Measurements from ENCODE around the gene HLA-A.

The HLA-A gene

GRCh38 chr6:29943053-29943966 is 978 bp downstream of the HLA-A start:
- no peaks in the 10 kb centered on the region for H3K4me1 ChIP-seq (ENCODE audit: insufficient read depth, low read length)
- no peak overlapping the region for H2AFZ ChIP-seq (ENCODE audit: low read depth, low read length)
- H3K36me3 ChIP-seq (ENCODE audit: insufficient read depth, low read length): no peaks in the 10 kb centered on the region
- H3K27me3 ChIP-seq (ENCODE audit: insufficient read depth, low read length): peaks cover 5% of the 10 kb centered on the region
- H3K9me3 ChIP-seq (ENCODE audit: low read length): no peaks in the 10 kb centered on the region
- peak overlapping the region; percentile 45 for H3K4me3 ChIP-seq (ENCODE audit: low read length)

- Histone ChIP-seq H3K36me3 (ENCODE audit: insufficient read depth, low read length) (no peaks in the 10 kb centered on the region), H3K27me3 (ENCODE audit: insufficient read depth, low read length) (peaks cover 2% of the 10 kb centered on the region), H3K4me1 (ENCODE audit: insufficient read depth, low read length) (no peaks in the 10 kb centered on the region), H3K9me3 (ENCODE audit: low read length) (no peaks in the 10 kb centered on the region), H3K4me3 (ENCODE audit: low read length) (no peak overlapping the region), H2AFZ (ENCODE audit: low read depth, low read length) (no peak overlapping the region)
Observed at GRCh38 chr6:29945281-29945820, 3.0 kb downstream of the HLA-A start.

- Histone ChIP-seq H3K27me3 (ENCODE audit: insufficient read depth, low read length) (peaks cover 2% of the 10 kb centered on the region), H3K9me3 (ENCODE audit: low read length) (no peaks in the 10 kb centered on the region), H3K4me1 (ENCODE audit: insufficient read depth, low read length) (no peaks in the 10 kb centered on the region), H3K36me3 (ENCODE audit: insufficient read depth, low read length) (no peaks in the 10 kb centered on the region), H3K4me3 (ENCODE audit: low read length) (no peak overlapping the region), H2AFZ (ENCODE audit: low read depth, low read length) (no peak overlapping the region)
Observed at GRCh38 chr6:29946223-29947076, 4.1 kb downstream of the HLA-A start.

- Histone ChIP-seq H3K36me3 (ENCODE audit: insufficient read depth, low read length) (no peaks in the 10 kb centered on the region), H2AFZ (ENCODE audit: low read depth, low read length) (no peak overlapping the region), H3K4me1 (ENCODE audit: insufficient read depth, low read length) (no peaks in the 10 kb centered on the region), H3K9me3 (ENCODE audit: low read length) (no peaks in the 10 kb centered on the region), H3K27me3 (ENCODE audit: insufficient read depth, low read length) (no peaks in the 10 kb centered on the region), H3K4me3 (ENCODE audit: low read length) (no peak overlapping the region)
Observed at GRCh38 chr6:29947077-29947980, 5.0 kb downstream of the HLA-A start.

- H3K36me3 ChIP-seq (ENCODE audit: insufficient read depth, low read length): no peaks in the 10 kb centered on the region
- no peaks in the 10 kb centered on the region for H3K4me1 ChIP-seq (ENCODE audit: insufficient read depth, low read length)
- H3K27me3 ChIP-seq (ENCODE audit: insufficient read depth, low read length): no peaks in the 10 kb centered on the region
- no peak overlapping the region for H3K4me3 ChIP-seq (ENCODE audit: low read length)
- H2AFZ ChIP-seq (ENCODE audit: low read depth, low read length): no peak overlapping the region
- H3K9me3 ChIP-seq (ENCODE audit: low read length): no peaks in the 10 kb centered on the region
Observed at GRCh38 chr6:29948277-29948676, 5.9 kb downstream of the HLA-A start.

GRCh38 chr6:29949934-29950333 is 7.6 kb downstream of the HLA-A start:
- Histone ChIP-seq H3K4me1 (ENCODE audit: insufficient read depth, low read length) (no peaks in the 10 kb centered on the region), H2AFZ (ENCODE audit: low read depth, low read length) (no peak overlapping the region), H3K4me3 (ENCODE audit: low read length) (no peak overlapping the region), H3K9me3 (ENCODE audit: low read length) (no peaks in the 10 kb centered on the region), H3K27me3 (ENCODE audit: insufficient read depth, low read length) (no peaks in the 10 kb centered on the region), H3K36me3 (ENCODE audit: insufficient read depth, low read length) (no peaks in the 10 kb centered on the region)

GRCh38 chr6:29951882-29952281 is 9.6 kb downstream of the HLA-A start:
- Histone ChIP-seq H3K4me3 (ENCODE audit: low read length) (no peak overlapping the region), H2AFZ (ENCODE audit: low read depth, low read length) (no peak overlapping the region), H3K4me1 (ENCODE audit: insufficient read depth, low read length) (no peaks in the 10 kb centered on the region), H3K9me3 (ENCODE audit: low read length) (no peaks in the 10 kb centered on the region), H3K36me3 (ENCODE audit: insufficient read depth, low read length) (no peaks in the 10 kb centered on the region), H3K27me3 (ENCODE audit: insufficient read depth, low read length) (no peaks in the 10 kb centered on the region)

GRCh38 chr6:29953001-29953441 is 10.7 kb downstream of the HLA-A start:
- Histone ChIP-seq H3K27me3 (ENCODE audit: insufficient read depth, low read length) (no peaks in the 10 kb centered on the region), H3K36me3 (ENCODE audit: insufficient read depth, low read length) (no peaks in the 10 kb centered on the region), H3K9me3 (ENCODE audit: low read length) (no peaks in the 10 kb centered on the region), H2AFZ (ENCODE audit: low read depth, low read length) (no peak overlapping the region), H3K4me3 (ENCODE audit: low read length) (no peak overlapping the region), H3K4me1 (ENCODE audit: insufficient read depth, low read length) (no peaks in the 10 kb centered on the region)

GRCh38 chr6:29953686-29954085 is 11.4 kb downstream of the HLA-A start:
- Histone ChIP-seq H2AFZ (ENCODE audit: low read depth, low read length) (no peak overlapping the region), H3K4me1 (ENCODE audit: insufficient read depth, low read length) (no peaks in the 10 kb centered on the region), H3K36me3 (ENCODE audit: insufficient read depth, low read length) (no peaks in the 10 kb centered on the region), H3K4me3 (ENCODE audit: low read length) (no peak overlapping the region), H3K9me3 (ENCODE audit: low read length) (no peaks in the 10 kb centered on the region), H3K27me3 (ENCODE audit: insufficient read depth, low read length) (no peaks in the 10 kb centered on the region)

GRCh38 chr6:29954272-29954671 is 11.9 kb downstream of the HLA-A start:
- Histone ChIP-seq H3K9me3 (ENCODE audit: low read length) (no peaks in the 10 kb centered on the region), H3K36me3 (ENCODE audit: insufficient read depth, low read length) (no peaks in the 10 kb centered on the region), H3K27me3 (ENCODE audit: insufficient read depth, low read length) (no peaks in the 10 kb centered on the region), H2AFZ (ENCODE audit: low read depth, low read length) (no peak overlapping the region), H3K4me1 (ENCODE audit: insufficient read depth, low read length) (no peaks in the 10 kb centered on the region), H3K4me3 (ENCODE audit: low read length) (no peak overlapping the region)

GRCh38 chr6:29955783-29956182 is 13.5 kb downstream of the HLA-A start:
- no peaks in the 10 kb centered on the region for H3K9me3 ChIP-seq (ENCODE audit: low read length)
- H3K27me3 ChIP-seq (ENCODE audit: insufficient read depth, low read length): no peaks in the 10 kb centered on the region
- H3K4me1 ChIP-seq (ENCODE audit: insufficient read depth, low read length): no peaks in the 10 kb centered on the region
- no peaks in the 10 kb centered on the region for H3K36me3 ChIP-seq (ENCODE audit: insufficient read depth, low read length)
- H3K4me3 ChIP-seq (ENCODE audit: low read length): no peak overlapping the region
- no peak overlapping the region for H2AFZ ChIP-seq (ENCODE audit: low read depth, low read length)

GRCh38 chr6:29956518-29956917 is 14.2 kb downstream of the HLA-A start:
- H3K4me3 ChIP-seq (ENCODE audit: low read length): no peak overlapping the region
- no peaks in the 10 kb centered on the region for H3K4me1 ChIP-seq (ENCODE audit: insufficient read depth, low read length)
- H3K36me3 ChIP-seq (ENCODE audit: insufficient read depth, low read length): no peaks in the 10 kb centered on the region
- no peaks in the 10 kb centered on the region for H3K27me3 ChIP-seq (ENCODE audit: insufficient read depth, low read length)
- no peaks in the 10 kb centered on the region for H3K9me3 ChIP-seq (ENCODE audit: low read length)
- H2AFZ ChIP-seq (ENCODE audit: low read depth, low read length): no peak overlapping the region

Data from neuron (in vitro differentiated cells).